Stimulated activated CD8-positive, alpha-beta memory T cell treated with anti-CD3 and anti-CD28 coated beads, Interleukin-15, amount 100 ng/mL, for 48 hours (primary cell): ENCODE results near the gene BANF2.
"Not testable (repeated sequence)": the region's sequence is repeated elsewhere in the genome, so short reads cannot be mapped to it uniquely, and the experiment has no call there.

Experiments
- DNase-seq, 2 donors: peaks; one replicate each; pipeline ENCODE4 v3.0.0-alpha.2; 2020; ENCODE audit warnings: low read depth in 2 of 2

BANF2 gene

DNA sequence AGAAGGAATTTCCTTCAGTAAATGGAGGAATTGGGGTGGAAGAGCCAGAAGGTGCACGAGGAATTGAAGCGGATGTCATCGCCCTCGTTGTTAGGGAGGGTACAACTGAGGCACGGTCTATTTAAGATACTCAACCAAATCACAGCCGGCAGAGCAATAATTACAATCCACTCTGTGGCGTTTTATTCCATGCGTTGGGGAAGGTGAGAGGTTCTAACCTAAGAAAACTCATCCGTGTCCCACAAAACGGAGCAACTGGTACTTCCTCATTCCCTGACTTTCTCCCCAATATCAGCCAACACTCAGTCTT is 16.9 kb upstream of the BANF2 start:
- no peak for DNase-seq

GRCh38 chr20:17683218-17684076 is 16.3 kb upstream of the BANF2 start:
- no peak for DNase-seq

DNA sequence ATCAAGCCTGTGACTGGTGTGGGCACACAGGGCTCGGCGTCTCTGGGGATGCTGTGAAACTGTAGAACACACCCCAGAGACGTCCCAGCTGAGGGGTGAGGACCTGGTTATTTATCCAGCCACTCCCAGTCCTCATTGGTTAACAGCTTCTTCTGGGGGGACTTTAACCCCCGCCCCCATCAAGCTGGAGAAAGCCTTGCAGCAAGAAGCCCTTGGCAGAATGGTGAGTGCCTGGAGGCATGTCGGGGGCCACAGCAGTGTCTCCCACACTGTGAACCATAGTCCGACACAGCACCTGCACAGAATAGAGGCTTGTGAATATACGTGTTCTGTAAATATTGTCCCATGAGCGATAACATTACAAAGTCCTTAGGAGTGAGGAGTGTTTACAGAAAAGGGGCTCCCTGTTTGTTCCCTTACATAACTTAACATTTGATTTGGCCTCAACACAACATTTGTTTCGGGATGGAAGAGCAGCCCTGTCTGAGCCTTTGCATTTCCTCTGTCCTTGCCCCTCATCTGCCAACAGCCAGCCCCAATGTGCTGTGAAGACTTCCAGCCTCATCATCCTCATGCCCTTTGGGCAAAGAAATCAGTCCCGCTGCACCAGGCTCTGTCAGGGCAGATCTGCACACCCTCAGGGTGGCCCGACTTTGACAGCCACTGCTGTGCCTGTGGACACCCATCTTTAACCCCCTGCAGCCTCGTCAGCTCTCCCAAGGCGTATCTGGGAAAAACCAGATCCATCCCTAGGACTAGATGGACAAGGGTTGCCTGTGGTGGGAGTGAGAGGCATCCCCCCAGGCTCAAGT is 15.5 kb upstream of the BANF2 start:
- no peak for DNase-seq

DNA sequence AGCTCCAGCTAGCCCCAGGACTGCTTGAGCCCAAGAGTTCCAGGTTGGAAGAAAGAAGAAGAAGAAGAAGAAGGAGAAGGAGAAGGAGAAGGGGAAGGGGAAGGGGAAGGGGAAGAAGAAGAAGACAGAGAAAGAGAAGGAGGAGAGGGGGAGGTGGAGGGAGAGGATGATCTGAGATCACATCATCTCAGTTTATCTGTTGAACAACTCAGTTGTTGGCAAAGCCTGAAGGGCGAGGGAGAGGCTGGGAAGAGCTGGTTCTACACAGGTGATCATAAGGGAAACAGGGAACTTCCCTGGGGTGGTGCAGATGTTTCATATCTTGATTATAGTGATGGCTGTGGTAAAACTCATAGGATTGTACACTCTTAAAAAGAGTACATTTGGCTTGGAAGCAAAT is 14.6 kb upstream of the BANF2 start:
- DNase-seq, result no peak

- no peak for DNase-seq
Observed at GRCh38 chr20:17687800-17688199, 12.0 kb upstream of the BANF2 start.

DNA sequence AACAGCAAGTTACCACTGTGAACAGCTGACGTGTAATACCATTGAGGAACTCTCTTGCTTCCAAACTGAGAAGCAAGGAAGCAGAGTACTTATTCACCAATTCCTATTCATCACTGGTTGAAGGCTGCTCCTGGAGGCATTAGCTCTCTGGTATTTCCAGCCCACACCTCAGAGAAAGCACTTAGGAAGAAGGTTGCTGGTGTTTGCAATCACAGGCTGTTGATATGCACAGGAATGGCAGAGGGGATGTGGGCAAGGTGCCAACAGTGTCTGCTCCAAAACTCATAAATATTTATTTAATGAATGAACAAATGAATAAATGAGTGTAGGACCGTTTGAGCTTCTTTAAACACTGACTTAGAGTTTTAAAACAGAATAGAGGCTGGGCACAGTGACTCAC is 10.8 kb upstream of the BANF2 start:
- DNase-seq, result no peak

- no peak for DNase-seq
Observed at GRCh38 chr20:17690144-17690543, 9.6 kb upstream of the BANF2 start.

DNA sequence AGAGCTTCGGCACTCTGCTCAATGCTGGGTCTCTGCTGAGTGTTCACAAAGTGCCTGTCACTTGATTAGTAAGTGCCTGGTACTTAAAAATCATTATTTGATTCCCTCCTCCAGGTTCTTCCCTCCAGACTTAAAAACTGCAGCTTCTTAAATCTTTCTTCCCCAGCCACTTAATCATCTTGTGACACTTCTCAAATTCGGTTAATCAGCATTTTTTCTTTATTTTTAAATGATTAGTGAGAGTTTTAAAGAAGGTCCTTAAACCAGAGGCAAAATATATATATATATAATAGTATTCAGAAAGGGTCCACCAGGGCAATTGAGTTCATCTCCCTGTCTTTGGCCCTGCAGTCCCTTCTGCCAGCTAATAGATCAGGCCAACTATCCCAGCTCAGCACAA is 8.0 kb upstream of the BANF2 start:
- DNase-seq, result no peak

- no peak for DNase-seq
Observed at GRCh38 chr20:17693444-17694001, 6.2 kb upstream of the BANF2 start.

DNA sequence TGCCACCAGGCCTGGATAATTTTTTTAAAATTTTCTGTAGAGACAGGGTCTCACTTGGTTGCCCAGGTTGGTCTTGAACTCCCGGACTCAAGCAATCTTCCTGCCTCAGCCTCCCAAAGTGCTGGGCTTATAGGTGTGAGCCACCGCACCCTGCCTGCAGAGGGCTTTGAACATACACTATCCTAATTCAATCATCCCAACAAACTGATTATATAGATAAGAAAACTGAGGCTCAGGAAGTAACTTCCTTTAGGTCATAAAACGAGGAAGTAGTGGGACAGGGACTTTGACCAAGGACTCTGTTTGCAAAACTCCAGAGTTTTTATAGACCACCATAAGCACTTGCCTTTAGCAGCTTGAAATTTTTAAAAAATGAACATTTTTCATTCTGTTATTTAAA is 5.0 kb upstream of the BANF2 start:
- DNase-seq, result no peak

GRCh38 chr20:17696287-17696686 is 3.5 kb upstream of the BANF2 start:
- no peak for DNase-seq

GRCh38 chr20:17697171-17697570 is 2.6 kb upstream of the BANF2 start:
- no peak for DNase-seq

GRCh38 chr20:17698384-17698783 is 1.4 kb upstream of the BANF2 start:
- no peak for DNase-seq

- DNase-seq, result no peak
Observed at GRCh38 chr20:17700637-17701036, 871 bp downstream of the BANF2 start.

DNA sequence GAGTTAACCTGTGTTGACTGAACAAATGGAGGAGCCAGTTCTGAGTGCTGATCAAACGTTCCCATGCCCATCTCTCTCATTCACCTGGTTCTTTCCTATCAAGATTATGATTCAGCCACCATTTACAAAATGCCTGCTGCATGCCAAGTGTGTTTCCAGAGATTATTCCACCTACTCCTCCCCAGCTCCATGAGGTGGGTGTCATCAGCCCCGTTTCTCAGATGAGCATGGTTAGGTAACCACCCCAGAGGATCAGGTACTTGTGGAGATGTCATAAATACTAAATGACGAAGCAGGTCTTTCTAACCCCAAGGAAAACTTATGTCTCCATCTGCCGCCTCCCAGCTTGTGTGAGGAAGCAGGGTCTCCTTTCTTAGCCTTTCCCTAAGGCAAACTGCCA is 2.1 kb downstream of the BANF2 start:
- no peak for DNase-seq

GRCh38 chr20:17704589-17705317 is 5.0 kb downstream of the BANF2 start:
- DNase-seq, result no peak

GRCh38 chr20:17705916-17706315 is 6.2 kb downstream of the BANF2 start:
- no peak for DNase-seq

DNA sequence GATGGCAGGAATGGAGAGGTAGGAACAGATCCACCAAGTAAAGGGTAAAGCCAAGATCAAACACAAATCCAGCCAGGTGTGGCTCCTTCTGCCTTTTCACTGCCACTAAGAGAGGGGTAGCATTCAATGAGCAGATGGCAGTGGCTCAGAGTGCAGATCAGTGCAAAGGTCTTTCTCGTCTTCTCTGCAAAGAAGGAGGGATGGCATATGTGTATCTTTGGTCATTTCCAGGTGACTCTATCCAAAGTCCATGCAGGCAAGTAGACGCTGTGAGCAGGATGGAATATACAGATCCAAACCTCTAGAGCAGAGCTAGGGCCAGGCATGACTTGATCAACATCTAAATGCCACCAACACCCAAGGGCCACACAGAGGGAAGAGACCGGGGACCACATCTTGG is 6.9 kb downstream of the BANF2 start:
- no peak for DNase-seq

GRCh38 chr20:17707951-17708350 is 8.2 kb downstream of the BANF2 start:
- not testable (repeated sequence) for DNase-seq

GRCh38 chr20:17708675-17709360 is 9.1 kb downstream of the BANF2 start:
- no peak for DNase-seq
